ENCODE measurements around the gene LAMB1.

- TF ChIP-seq CTCF (IDR thresholded peaks at IDR 0.05), result no peak
- TF ChIP-seq POLR2A (IDR thresholded peaks at IDR 0.05), result no peak
Observed at GRCh38 chr7:107909445-107909844, 93.5 kb downstream of the LAMB1 start.

All from body of pancreas (tissue), 4 donors.